ENCODE results near the gene VAC14. TPM values are rescaled to one million over a fixed set of nuclear protein-coding genes. Genes with fewer than 3 reads are reported as not detected.
A peak's percentile ranks its signal among the peaks of the same experiment; 100 is the strongest.

VAC14 gene
- total and polyA plus RNA-seq, 3 donors from 2014 or later: 41.0 to 80.5 (median 61.8) TPM

GRCh38 chr16:70801611-70802010 is 653 bp upstream of the VAC14 start:
- H3K4me3 ChIP-seq: peak overlapping the region in 1 of 2 donors; percentile 86
- H3K27me3 ChIP-seq: no peaks in the 10 kb centered on the region
- no peaks in the 10 kb centered on the region for H3K9me3 ChIP-seq
- intact Hi-C loops (cut with DNase I; ENCODE audit: low total_unique reads): no loop called here
- no peaks in the 10 kb centered on the region for H3K36me3 ChIP-seq (ENCODE audit: low read depth, missing control alignments)
- 32 to 61% methylated on average over 3 of the region's 3 CpGs for WGBS, 2 donors
- H3K27ac ChIP-seq: no peak overlapping the region
- DNase-seq: no peak
- TF ChIP-seq CTCF (IDR thresholded peaks at IDR 0.05): no peak
- peaks cover 14% of the 10 kb centered on the region for H3K4me1 ChIP-seq

GRCh38 chr16:70800311-70800710 is 647 bp downstream of the VAC14 start:
- Histone ChIP-seq H3K27me3 (no peaks in the 10 kb centered on the region), H3K9me3 (no peaks in the 10 kb centered on the region), H3K4me1 (peaks cover 14% of the 10 kb centered on the region), H3K36me3 (ENCODE audit: low read depth, missing control alignments) (no peaks in the 10 kb centered on the region), H3K4me3 (peak overlapping the region; percentile 84 to 86), H3K27ac (peak overlapping the region; percentile 10 to 21)
- whole genome bisulfite sequencing, 2 donors: 13 to 15% methylated on average over 7 of the region's 7 CpGs
- DNase-seq: no peak
- intact Hi-C loops (cut with DNase I; ENCODE audit: low total_unique reads): no loop called here
- no peak for TF ChIP-seq POLR2A (IDR thresholded peaks at IDR 0.05)
- no peak for TF ChIP-seq CTCF (IDR thresholded peaks at IDR 0.05)

GRCh38 chr16:70796301-70796700 is 4.7 kb downstream of the VAC14 start:
- TF ChIP-seq POLR2A (IDR thresholded peaks at IDR 0.05) (no peak), CTCF (IDR thresholded peaks at IDR 0.05) (no peak)
- Histone ChIP-seq H3K4me1 (peaks cover 14% of the 10 kb centered on the region), H3K27me3 (no peaks in the 10 kb centered on the region), H3K27ac (no peak overlapping the region), H3K9me3 (no peaks in the 10 kb centered on the region), H3K4me3 (no peak overlapping the region), H3K36me3 (ENCODE audit: low read depth, missing control alignments) (no peaks in the 10 kb centered on the region)
- WGBS, 2 donors: 90 to 100% methylated on average over 3 of the region's 3 CpGs
- intact Hi-C loops (cut with DNase I; ENCODE audit: low total_unique reads): no loop called here
- DNase-seq: no peak

GRCh38 chr16:70795296-70795912 is 5.6 kb downstream of the VAC14 start:
- peaks cover 13% of the 10 kb centered on the region for H3K4me1 ChIP-seq
- DNase-seq: no peak
- no peaks in the 10 kb centered on the region for H3K27me3 ChIP-seq
- H3K4me3 ChIP-seq: no peak overlapping the region
- no peak for TF ChIP-seq POLR2A (IDR thresholded peaks at IDR 0.05)
- TF ChIP-seq CTCF (IDR thresholded peaks at IDR 0.05): no peak
- no peaks in the 10 kb centered on the region for H3K9me3 ChIP-seq
- H3K27ac ChIP-seq: no peak overlapping the region
- intact Hi-C loops (cut with DNase I; ENCODE audit: low total_unique reads): no loop called here
- H3K36me3 ChIP-seq (ENCODE audit: low read depth, missing control alignments): no peaks in the 10 kb centered on the region
- 87 to 95% methylated on average over 10 to 12 of the region's 12 CpGs for WGBS, 2 donors

GRCh38 chr16:70793851-70794502 is 7.0 kb downstream of the VAC14 start:
- Histone ChIP-seq H3K4me3 (no peak overlapping the region), H3K27me3 (no peaks in the 10 kb centered on the region), H3K36me3 (ENCODE audit: low read depth, missing control alignments) (no peaks in the 10 kb centered on the region), H3K27ac (no peak overlapping the region), H3K9me3 (no peaks in the 10 kb centered on the region), H3K4me1 (peaks cover 13% of the 10 kb centered on the region)
- no peak for TF ChIP-seq POLR2A (IDR thresholded peaks at IDR 0.05)
- TF ChIP-seq CTCF (IDR thresholded peaks at IDR 0.05): no peak
- WGBS, 2 donors: 89 to 90% methylated on average over 8 of the region's 8 CpGs
- intact Hi-C loops (cut with DNase I; ENCODE audit: low total_unique reads): no loop called here
- no peak for DNase-seq
